ENCODE data around the gene C2CD2. TPM values are rescaled to one million over a fixed set of nuclear protein-coding genes. Genes with fewer than 3 reads are reported as not detected.
"Not testable (repeated sequence)": the region's sequence is repeated elsewhere in the genome, so short reads cannot be mapped to it uniquely, and the experiment has no call there.

The C2CD2 gene
- total RNA-seq, 5 donors from 2014 or later (not counting 1 experiment from before 2014, with no cell fraction given) = 7.7 to 15.0 (median 9.5) TPM

DNA sequence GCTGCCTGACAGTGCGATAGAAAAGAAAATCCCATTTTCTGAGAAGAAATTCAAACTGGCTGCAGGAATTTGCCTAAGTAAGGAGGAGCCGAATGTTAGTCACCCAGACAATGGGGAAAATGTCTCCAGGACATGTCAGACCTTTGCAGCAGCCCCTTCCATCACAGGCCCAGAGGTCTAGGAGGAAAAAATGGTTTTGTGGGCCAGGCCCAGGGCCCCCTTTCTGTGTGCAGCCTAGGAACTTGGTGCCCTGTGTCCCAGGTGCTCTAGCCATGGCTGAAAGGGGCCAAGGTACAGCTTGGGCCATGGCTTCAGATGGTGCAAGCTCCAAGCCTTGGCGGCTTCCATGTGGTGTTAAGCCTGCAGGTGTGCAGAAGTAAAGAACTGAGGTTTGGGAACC is 41.8 kb upstream of the C2CD2 start:
- H3K4me1 ChIP-seq (ENCODE audit: control insufficient read depth in 1 of 2, extremely low read depth in 1 of 2, insufficient read depth in 2 of 2, low read length in 2 of 2) = no peaks in the 10 kb centered on the region
- H3K27me3 ChIP-seq (replicated peaks in 1 of 2; ENCODE audit: control insufficient read depth in 2 of 2, extremely low read depth in 1 of 2, insufficient read depth in 2 of 2, low read length in 1 of 2) = no peaks in the 10 kb centered on the region
- Mint-ChIP-seq H3K27me3 (no peaks in the 10 kb centered on the region), H3K4me3 (no peak overlapping the region), H3K4me1 (peaks cover 0 to 14% (median 0%) of the 10 kb centered on the region in 3 donors), H3K36me3 (peaks cover 66% of the 10 kb centered on the region), H3K9me3 (peaks cover 0 to 6% (median 0%) of the 10 kb centered on the region in 3 donors), H3K27ac (no peak overlapping the region)
- no peak for DNase-seq
- no peak overlapping the region for H3K27ac ChIP-seq (ENCODE audit: low read length)
- no peaks in the 10 kb centered on the region for H3K9me3 ChIP-seq
- no peak for ATAC-seq (replicated peaks in 1 of 4)
- ChIA-PET POLR2A (no interaction called here), CTCF (no interaction called here)
- no peak overlapping the region for H3K4me3 ChIP-seq (ENCODE audit: control insufficient read depth in 1 of 2, extremely low read depth in 1 of 2, low read length in 1 of 2)
- 100% methylated on average over 1 of the region's 3 CpGs for WGBS (ENCODE audit: insufficient coverage)
- H3K36me3 ChIP-seq (ENCODE audit: control insufficient read depth in 2 of 2, extremely low read depth in 1 of 2, insufficient read depth in 1 of 2, low read length in 1 of 2) = peaks cover 13 to 41% of the 10 kb centered on the region in 2 donors

DNA sequence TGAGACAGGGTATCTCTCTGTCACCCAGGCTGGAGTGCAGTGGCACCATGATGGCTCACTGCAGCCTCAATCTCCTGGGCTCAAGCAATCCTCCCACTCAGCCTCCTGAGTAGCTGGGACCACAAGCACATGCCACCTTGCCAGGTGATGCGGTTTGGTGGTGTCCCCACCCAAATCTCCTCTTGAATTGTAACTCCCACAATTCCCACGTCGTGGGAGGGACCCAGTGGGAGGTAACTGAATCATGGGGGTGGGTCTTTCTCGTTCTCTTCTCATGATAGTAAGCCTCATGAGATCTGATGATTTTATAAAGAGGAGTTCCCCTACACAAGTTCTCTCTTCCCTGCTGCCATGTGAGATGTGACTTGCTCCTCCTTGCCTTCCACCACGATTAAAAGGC is 40.8 kb upstream of the C2CD2 start:
- H3K27ac ChIP-seq (ENCODE audit: low read length); H3K27ac Mint-ChIP-seq; H3K4me3 ChIP-seq (ENCODE audit: control insufficient read depth in 1 of 2, extremely low read depth in 1 of 2, low read length in 1 of 2); H3K27me3 Mint-ChIP-seq; POLR2A ChIA-PET; H3K4me3 Mint-ChIP-seq; CTCF ChIA-PET; H3K9me3 ChIP-seq; H3K27me3 ChIP-seq (replicated peaks in 1 of 2; ENCODE audit: control insufficient read depth in 2 of 2, extremely low read depth in 1 of 2, insufficient read depth in 2 of 2, low read length in 1 of 2); H3K9me3 Mint-ChIP-seq; ATAC-seq (replicated peaks in 1 of 4); DNase-seq; H3K4me1 ChIP-seq (ENCODE audit: control insufficient read depth in 1 of 2, extremely low read depth in 1 of 2, insufficient read depth in 2 of 2, low read length in 2 of 2): not testable (repeated sequence)
- peaks cover 13 to 40% of the 10 kb centered on the region in 2 donors for H3K36me3 ChIP-seq (ENCODE audit: control insufficient read depth in 2 of 2, extremely low read depth in 1 of 2, insufficient read depth in 1 of 2, low read length in 1 of 2)
- no CpG with 5 or more reads among the region's 5 CpGs for WGBS (ENCODE audit: insufficient coverage)
- Mint-ChIP-seq H3K36me3 (peaks cover 63% of the 10 kb centered on the region), H3K4me1 (peaks cover 0 to 10% (median 0%) of the 10 kb centered on the region in 3 donors)

DNA sequence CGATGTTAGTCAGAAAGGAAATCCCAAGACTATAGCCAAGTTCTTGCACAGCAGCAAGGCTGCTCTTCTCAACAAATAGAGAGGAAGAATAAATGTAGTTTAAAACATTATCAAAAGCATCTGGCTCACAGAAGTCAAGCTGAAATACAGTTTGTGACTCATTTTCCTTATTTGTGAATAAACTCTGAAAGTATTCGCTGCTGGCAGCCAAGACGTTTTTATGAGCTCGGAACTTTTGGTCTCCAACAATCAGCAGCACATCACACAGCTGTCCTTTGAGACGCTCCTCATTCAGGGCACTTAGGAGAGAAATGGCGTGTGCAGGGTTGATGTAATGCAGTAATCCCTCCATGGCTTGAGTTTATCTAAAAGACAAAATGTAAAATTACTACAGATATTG is 39.9 kb upstream of the C2CD2 start:
- POLR2A ChIA-PET = no interaction called here
- H3K36me3 Mint-ChIP-seq = peaks cover 59% of the 10 kb centered on the region
- H3K4me1 ChIP-seq (ENCODE audit: control insufficient read depth in 1 of 2, extremely low read depth in 1 of 2, insufficient read depth in 2 of 2, low read length in 2 of 2) = no peaks in the 10 kb centered on the region

DNA sequence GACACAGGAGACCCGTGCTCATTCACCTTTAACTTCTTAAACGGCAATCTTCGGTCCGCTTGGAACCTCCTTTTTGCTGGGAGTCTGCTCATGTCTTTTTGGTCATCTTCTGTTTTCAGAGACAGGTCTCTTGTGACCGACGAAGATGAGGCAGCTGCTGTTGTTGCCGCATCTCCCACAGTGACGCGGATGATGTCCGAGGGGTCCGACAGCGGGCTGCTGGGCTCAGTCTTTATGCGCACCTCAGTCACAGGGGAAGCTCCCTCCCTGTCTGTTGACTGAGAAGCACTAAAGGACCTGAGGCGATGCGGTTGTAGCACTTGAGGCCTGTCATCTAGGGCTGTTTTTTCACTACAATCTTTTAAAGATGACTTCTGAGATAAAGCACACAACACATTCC is 38.8 kb upstream of the C2CD2 start:
- Histone ChIP-seq H3K4me3 (ENCODE audit: control insufficient read depth in 1 of 2, extremely low read depth in 1 of 2, low read length in 1 of 2) (no peak overlapping the region), H3K36me3 (ENCODE audit: control insufficient read depth in 2 of 2, extremely low read depth in 1 of 2, insufficient read depth in 1 of 2, low read length in 1 of 2) (peaks cover 13 to 43% of the 10 kb centered on the region in 2 donors), H3K27me3 (replicated peaks in 1 of 2; ENCODE audit: control insufficient read depth in 2 of 2, extremely low read depth in 1 of 2, insufficient read depth in 2 of 2, low read length in 1 of 2) (no peaks in the 10 kb centered on the region), H3K4me1 (ENCODE audit: control insufficient read depth in 1 of 2, extremely low read depth in 1 of 2, insufficient read depth in 2 of 2, low read length in 2 of 2) (no peaks in the 10 kb centered on the region), H3K9me3 (no peaks in the 10 kb centered on the region), H3K27ac (ENCODE audit: low read length) (no peak overlapping the region)
- Mint-ChIP-seq H3K36me3 (peaks cover 55% of the 10 kb centered on the region), H3K4me1 (no peaks in the 10 kb centered on the region), H3K9me3 (peaks cover 0 to 6% (median 0%) of the 10 kb centered on the region in 3 donors), H3K27me3 (no peaks in the 10 kb centered on the region), H3K27ac (no peak overlapping the region), H3K4me3 (no peak overlapping the region)
- WGBS (ENCODE audit: insufficient coverage) = 98% methylated on average over 15 of the region's 15 CpGs
- ChIA-PET CTCF (interaction anchor here in 1 of 2 donors (0.7 kb wide), 1 partner anchor 246 kb away, joined by 3 read pairs; no protein-coding TSS in a partner anchor), POLR2A (interaction anchor here in 1 of 2 donors (1.0 kb wide), 1 partner anchor 13 kb away, joined by 3 read pairs; no protein-coding TSS in a partner anchor)
- DNase-seq (no peak), ATAC-seq (replicated peaks in 1 of 4) (no peak)

More for the DNA sequence above, 39.9 kb upstream of the C2CD2 start:
- no peak overlapping the region for H3K4me3 Mint-ChIP-seq
- H3K27ac Mint-ChIP-seq = no peak overlapping the region
- peaks cover 0 to 3% (median 0%) of the 10 kb centered on the region in 3 donors for H3K4me1 Mint-ChIP-seq
- peaks cover 0 to 6% (median 0%) of the 10 kb centered on the region in 3 donors for H3K9me3 Mint-ChIP-seq
- H3K9me3 ChIP-seq = no peaks in the 10 kb centered on the region
- H3K27me3 Mint-ChIP-seq = no peaks in the 10 kb centered on the region
- H3K27me3 ChIP-seq (replicated peaks in 1 of 2; ENCODE audit: control insufficient read depth in 2 of 2, extremely low read depth in 1 of 2, insufficient read depth in 2 of 2, low read length in 1 of 2) = no peaks in the 10 kb centered on the region
- peaks cover 13 to 43% of the 10 kb centered on the region in 2 donors for H3K36me3 ChIP-seq (ENCODE audit: control insufficient read depth in 2 of 2, extremely low read depth in 1 of 2, insufficient read depth in 1 of 2, low read length in 1 of 2)
- CTCF ChIA-PET = no interaction called here
- H3K4me3 ChIP-seq (ENCODE audit: control insufficient read depth in 1 of 2, extremely low read depth in 1 of 2, low read length in 1 of 2) = no peak overlapping the region
- no peak overlapping the region for H3K27ac ChIP-seq (ENCODE audit: low read length)
- WGBS (ENCODE audit: insufficient coverage) = 100% methylated on average over 1 of the region's 6 CpGs
- ATAC-seq (replicated peaks in 1 of 4) (no peak), DNase-seq (no peak)

DNA sequence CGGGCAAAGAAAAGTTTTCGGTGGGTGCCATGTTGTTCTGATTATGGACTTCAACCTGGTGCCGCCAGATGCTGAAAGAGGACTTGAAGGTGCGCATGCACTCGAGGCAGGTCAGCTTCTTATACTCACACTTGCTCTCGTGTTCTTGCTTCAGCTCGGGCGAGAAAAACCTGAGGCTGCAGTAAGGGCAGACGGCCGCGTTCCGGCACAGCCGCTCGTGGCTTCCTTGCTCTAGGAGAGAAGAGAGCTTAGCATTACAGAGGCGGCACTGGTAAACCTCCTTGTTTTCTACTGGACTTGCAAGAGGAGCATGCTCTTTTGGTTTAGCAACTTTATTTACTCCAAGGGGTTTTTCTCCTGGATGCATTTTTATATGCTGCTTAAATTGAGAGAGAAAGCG is 37.8 kb upstream of the C2CD2 start:
- Histone ChIP-seq H3K9me3 (no peaks in the 10 kb centered on the region), H3K4me3 (ENCODE audit: control insufficient read depth in 1 of 2, extremely low read depth in 1 of 2, low read length in 1 of 2) (no peak overlapping the region), H3K27me3 (replicated peaks in 1 of 2; ENCODE audit: control insufficient read depth in 2 of 2, extremely low read depth in 1 of 2, insufficient read depth in 2 of 2, low read length in 1 of 2) (no peaks in the 10 kb centered on the region), H3K4me1 (ENCODE audit: control insufficient read depth in 1 of 2, extremely low read depth in 1 of 2, insufficient read depth in 2 of 2, low read length in 2 of 2) (no peaks in the 10 kb centered on the region), H3K27ac (ENCODE audit: low read length) (no peak overlapping the region), H3K36me3 (ENCODE audit: control insufficient read depth in 2 of 2, extremely low read depth in 1 of 2, insufficient read depth in 1 of 2, low read length in 1 of 2) (peaks cover 13 to 41% of the 10 kb centered on the region in 2 donors)
- Mint-ChIP-seq H3K36me3 (peaks cover 51% of the 10 kb centered on the region), H3K4me3 (no peak overlapping the region), H3K9me3 (peaks cover 0 to 6% (median 0%) of the 10 kb centered on the region in 3 donors), H3K4me1 (no peaks in the 10 kb centered on the region), H3K27ac (no peak overlapping the region), H3K27me3 (no peaks in the 10 kb centered on the region)
- DNase-seq = no peak
- ATAC-seq (replicated peaks in 1 of 4) = no peak
- 99% methylated on average over 11 of the region's 16 CpGs for WGBS (ENCODE audit: insufficient coverage)
- POLR2A ChIA-PET = interaction anchor here (0.7 to 1.0 kb wide), 2 partner anchors 10 to 14 kb away, joined by 3 to 4 read pairs; no protein-coding TSS in a partner anchor
- CTCF ChIA-PET = no interaction called here

DNA sequence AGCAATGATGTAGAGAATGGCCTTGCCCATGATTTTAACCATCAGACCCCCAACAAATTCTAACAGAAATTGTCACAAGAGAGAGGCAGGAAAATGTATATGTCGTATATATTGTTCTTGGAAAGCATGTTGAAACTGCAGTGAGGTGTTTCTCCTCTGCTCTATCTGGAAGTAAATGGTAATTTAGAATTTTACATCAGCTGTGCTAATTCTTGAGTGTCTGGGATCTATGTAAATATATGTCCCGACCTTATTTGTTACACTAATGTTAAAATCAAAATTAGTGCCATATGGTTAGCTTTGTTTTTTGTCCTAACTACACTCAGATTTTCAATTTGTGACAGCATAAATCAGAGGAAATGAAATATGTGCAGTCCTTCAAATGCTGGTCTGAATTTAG is 35.9 kb upstream of the C2CD2 start:
- Mint-ChIP-seq H3K36me3 (peaks cover 34% of the 10 kb centered on the region), H3K4me1 (no peaks in the 10 kb centered on the region), H3K27me3 (no peaks in the 10 kb centered on the region), H3K27ac (no peak overlapping the region), H3K9me3 (no peaks in the 10 kb centered on the region), H3K4me3 (no peak overlapping the region)
- DNase-seq (no peak), ATAC-seq (replicated peaks in 1 of 4) (no peak)
- H3K36me3 ChIP-seq (ENCODE audit: control insufficient read depth in 2 of 2, extremely low read depth in 1 of 2, insufficient read depth in 1 of 2, low read length in 1 of 2) = peaks cover 13 to 36% of the 10 kb centered on the region in 2 donors
- 100% methylated on average over 1 of the region's 2 CpGs for WGBS (ENCODE audit: insufficient coverage)
- H3K27me3 ChIP-seq (replicated peaks in 1 of 2; ENCODE audit: control insufficient read depth in 2 of 2, extremely low read depth in 1 of 2, insufficient read depth in 2 of 2, low read length in 1 of 2) = no peaks in the 10 kb centered on the region
- H3K27ac ChIP-seq (ENCODE audit: low read length) = no peak overlapping the region
- ChIA-PET POLR2A (interaction anchor here in 1 of 2 donors (0.6 kb wide), 1 partner anchor 20 kb away, joined by 3 read pairs; no protein-coding TSS in a partner anchor), CTCF (no interaction called here)
- no peak overlapping the region for H3K4me3 ChIP-seq (ENCODE audit: control insufficient read depth in 1 of 2, extremely low read depth in 1 of 2, low read length in 1 of 2)
- no peaks in the 10 kb centered on the region for H3K4me1 ChIP-seq (ENCODE audit: control insufficient read depth in 1 of 2, extremely low read depth in 1 of 2, insufficient read depth in 2 of 2, low read length in 2 of 2)
- H3K9me3 ChIP-seq = no peaks in the 10 kb centered on the region

DNA sequence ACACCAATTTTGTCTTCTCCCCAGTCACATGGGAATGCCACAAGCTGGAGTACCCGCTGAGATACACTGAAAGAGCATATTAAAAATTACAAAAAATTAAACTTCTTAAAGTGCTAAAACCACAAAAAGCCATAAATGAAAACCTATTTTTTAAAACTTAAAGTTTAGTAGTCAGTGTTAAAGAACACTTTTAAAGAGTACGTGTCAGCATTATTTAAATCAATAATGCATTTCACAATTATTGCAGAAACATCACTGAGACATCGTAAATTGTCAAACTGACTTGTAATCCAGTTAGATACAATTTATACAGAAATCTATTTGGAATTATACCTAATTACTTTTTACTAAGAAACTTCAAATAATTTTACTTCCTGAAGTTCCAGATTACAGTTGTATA is 33.5 kb upstream of the C2CD2 start:
- Mint-ChIP-seq H3K36me3 (peaks cover 17% of the 10 kb centered on the region), H3K27me3 (peaks cover 0 to 2% of the 10 kb centered on the region in 2 donors), H3K4me3 (no peak overlapping the region), H3K27ac (no peak overlapping the region), H3K4me1 (no peaks in the 10 kb centered on the region), H3K9me3 (peaks cover 3 to 10% (median 9%) of the 10 kb centered on the region in 3 donors)
- ChIA-PET CTCF (no interaction called here), POLR2A (no interaction called here)
- no CpG with 5 or more reads among the region's 3 CpGs for WGBS (ENCODE audit: insufficient coverage)
- H3K9me3 ChIP-seq = no peaks in the 10 kb centered on the region
- H3K27me3 ChIP-seq (replicated peaks in 1 of 2; ENCODE audit: control insufficient read depth in 2 of 2, extremely low read depth in 1 of 2, insufficient read depth in 2 of 2, low read length in 1 of 2) = no peaks in the 10 kb centered on the region
- no peak overlapping the region for H3K4me3 ChIP-seq (ENCODE audit: control insufficient read depth in 1 of 2, extremely low read depth in 1 of 2, low read length in 1 of 2)
- DNase-seq (no peak), ATAC-seq (replicated peaks in 1 of 4) (no peak)
- no peak overlapping the region for H3K27ac ChIP-seq (ENCODE audit: low read length)
- H3K4me1 ChIP-seq (ENCODE audit: control insufficient read depth in 1 of 2, extremely low read depth in 1 of 2, insufficient read depth in 2 of 2, low read length in 2 of 2) = no peaks in the 10 kb centered on the region
- peaks cover 10 to 20% of the 10 kb centered on the region in 2 donors for H3K36me3 ChIP-seq (ENCODE audit: control insufficient read depth in 2 of 2, extremely low read depth in 1 of 2, insufficient read depth in 1 of 2, low read length in 1 of 2)

Data from T-cell (primary cell).